GM06990 (cell line): ENCODE data around the gene IFNG.
"Not testable (repeated sequence)": the region's sequence is repeated elsewhere in the genome, so short reads cannot be mapped to it uniquely, and the experiment has no call there.

ENCODE experiments used
- DNase-seq: peaks from one replicate; pipeline ENCODE4 v3.0.0-alpha.2; 2011; ENCODE audit not compliant: insufficient read length; ENCODE audit errors: extremely low read depth
- H3K27me3 ChIP-seq: replicated peaks from 2 replicates; pipeline ENCODE4 v1.6.0; 2011; ENCODE audit warnings: low read length; ENCODE audit not compliant: control insufficient read depth, insufficient read depth
- H3K36me3 ChIP-seq: 2 replicates; pipeline ENCODE4 v1.5.1; 2011; ENCODE audit warnings: low read length; ENCODE audit not compliant: control insufficient read depth, insufficient read depth
- H3K4me3 ChIP-seq: replicated peaks from 2 replicates; pipeline ENCODE4 v1.5.1; 2011; ENCODE audit warnings: low read depth, mild to moderate bottlenecking, control low read depth, low read length
- CTCF ChIP-seq: IDR thresholded peaks from 2 replicates; pipeline ENCODE4 v1.5.1; 2011; ENCODE audit warnings: low read length, control low read depth, mild to moderate bottlenecking, inconsistent platforms; ENCODE audit not compliant: insufficient read depth, poor library complexity, severe bottlenecking

IFNG gene

GRCh38 chr12:68175557-68176061, 16.1 kb upstream of the IFNG start:
- TF ChIP-seq CTCF, result no peak
- DNase-seq, result peak; percentile 51
- Histone ChIP-seq H3K36me3 (no peaks in the 10 kb centered on the region), H3K4me3 (peak overlapping the region; percentile 33), H3K27me3 (no peaks in the 10 kb centered on the region)

- not testable (repeated sequence) for DNase-seq, H3K36me3 ChIP-seq, H3K4me3 ChIP-seq, H3K27me3 ChIP-seq
Observed at GRCh38 chr12:68174761-68175160, 15.2 kb upstream of the IFNG start.

GRCh38 chr12:68173792-68174191, 14.3 kb upstream of the IFNG start:
- TF ChIP-seq CTCF, result no peak
- DNase-seq, result no peak

GRCh38 chr12:68170726-68171125, 11.2 kb upstream of the IFNG start:
- no peak for TF ChIP-seq CTCF
- H3K36me3 ChIP-seq, result no peaks in the 10 kb centered on the region
- H3K4me3 ChIP-seq, result no peak overlapping the region
- H3K27me3 ChIP-seq, result no peaks in the 10 kb centered on the region
- DNase-seq, result no peak

More at GRCh38 chr12:68173792-68174191, 14.3 kb upstream of the IFNG start:
- no peaks in the 10 kb centered on the region for H3K36me3 ChIP-seq
- H3K4me3 ChIP-seq, result no peak overlapping the region
- H3K27me3 ChIP-seq, result no peaks in the 10 kb centered on the region

- Histone ChIP-seq H3K4me3 (no peak overlapping the region), H3K27me3 (no peaks in the 10 kb centered on the region), H3K36me3 (no peaks in the 10 kb centered on the region)
- DNase-seq, result no peak
- TF ChIP-seq CTCF, result no peak
Observed at GRCh38 chr12:68169213-68169889, 9.8 kb upstream of the IFNG start.

GRCh38 chr12:68166317-68166831, 6.8 kb upstream of the IFNG start:
- DNase-seq, result no peak

More at GRCh38 chr12:68166317-68166831, 6.8 kb upstream of the IFNG start:
- H3K27me3 ChIP-seq, result no peaks in the 10 kb centered on the region
- no peak overlapping the region for H3K4me3 ChIP-seq
- no peaks in the 10 kb centered on the region for H3K36me3 ChIP-seq
- TF ChIP-seq CTCF, result no peak
